ENCODE measurements around the gene IRF9.

Gene IRF9

DNA sequence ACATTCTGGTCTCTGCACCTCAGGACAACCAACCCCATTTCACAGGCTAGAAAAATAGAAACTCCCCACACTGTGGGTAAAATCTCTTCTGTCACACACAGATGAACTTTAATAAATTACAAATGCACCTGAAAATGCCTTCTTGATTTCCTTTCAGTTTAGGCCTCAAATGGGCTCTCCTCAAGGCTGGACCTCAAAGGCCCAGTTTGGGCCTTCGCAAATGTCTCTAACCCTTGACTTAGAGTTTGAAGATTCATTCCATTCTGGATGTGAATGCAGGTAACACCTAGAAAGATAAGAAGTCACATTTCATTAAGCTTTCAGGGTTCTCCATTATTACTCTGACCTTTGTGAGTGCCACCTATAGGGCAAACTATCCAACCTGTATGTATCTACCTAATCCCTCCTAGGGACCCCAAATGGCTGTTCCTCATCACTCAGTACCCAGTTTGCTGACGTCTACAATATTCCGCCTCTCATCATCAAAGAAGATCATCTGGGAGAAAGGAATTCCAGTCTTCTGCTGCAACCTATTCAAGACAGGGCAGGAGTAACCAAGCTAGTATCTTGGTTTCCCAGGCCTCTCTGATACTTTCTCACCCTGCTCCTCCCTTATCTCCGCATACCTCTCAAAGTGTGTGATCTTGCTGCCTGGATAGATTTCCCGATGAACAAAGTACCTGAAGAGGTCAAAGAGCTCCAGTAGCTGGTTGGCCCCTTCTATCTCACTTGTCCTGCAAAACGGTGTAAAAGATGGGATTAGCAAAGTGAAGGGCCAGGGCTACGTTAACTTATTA, 53.0 kb downstream of the IRF9 start:
- H3K36me3 ChIP-seq (ENCODE audit: insufficient read depth, low read length), result peaks cover 37% of the 10 kb centered on the region
- H3K27ac ChIP-seq (ENCODE audit: low read length), result peak overlapping the region; percentile 86
- H3K4me2 ChIP-seq (ENCODE audit: insufficient read depth, low read length), result peak overlapping the region; percentile 92
- H3K4me1 ChIP-seq (ENCODE audit: insufficient read depth, low read length), result peaks cover 47% of the 10 kb centered on the region
- TF ChIP-seq EZH2 (IDR thresholded peaks at IDR 0.05; ENCODE audit: borderline replicate concordance, low read depth, low read length, severe bottlenecking), result no peak
- TF ChIP-seq, protein P1, sequence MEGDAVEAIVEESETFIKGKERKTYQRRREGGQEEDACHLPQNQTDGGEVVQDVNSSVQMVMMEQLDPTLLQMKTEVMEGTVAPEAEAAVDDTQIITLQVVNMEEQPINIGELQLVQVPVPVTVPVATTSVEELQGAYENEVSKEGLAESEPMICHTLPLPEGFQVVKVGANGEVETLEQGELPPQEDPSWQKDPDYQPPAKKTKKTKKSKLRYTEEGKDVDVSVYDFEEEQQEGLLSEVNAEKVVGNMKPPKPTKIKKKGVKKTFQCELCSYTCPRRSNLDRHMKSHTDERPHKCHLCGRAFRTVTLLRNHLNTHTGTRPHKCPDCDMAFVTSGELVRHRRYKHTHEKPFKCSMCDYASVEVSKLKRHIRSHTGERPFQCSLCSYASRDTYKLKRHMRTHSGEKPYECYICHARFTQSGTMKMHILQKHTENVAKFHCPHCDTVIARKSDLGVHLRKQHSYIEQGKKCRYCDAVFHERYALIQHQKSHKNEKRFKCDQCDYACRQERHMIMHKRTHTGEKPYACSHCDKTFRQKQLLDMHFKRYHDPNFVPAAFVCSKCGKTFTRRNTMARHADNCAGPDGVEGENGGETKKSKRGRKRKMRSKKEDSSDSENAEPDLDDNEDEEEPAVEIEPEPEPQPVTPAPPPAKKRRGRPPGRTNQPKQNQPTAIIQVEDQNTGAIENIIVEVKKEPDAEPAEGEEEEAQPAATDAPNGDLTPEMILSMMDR (IDR thresholded peaks at IDR 0.05; ENCODE audit: borderline replicate concordance, extremely low read depth, low read length, poor library complexity, severe bottlenecking), result peak; percentile 9
- no peaks in the 10 kb centered on the region for H3K27me3 ChIP-seq (ENCODE audit: insufficient read depth, low read length, poor library complexity)
- peak overlapping the region; percentile 90 for H2AFZ ChIP-seq (ENCODE audit: low read depth, low read length)
- no peaks in the 10 kb centered on the region for H4K20me1 ChIP-seq (ENCODE audit: insufficient read depth, low read length)
- H3K9me3 ChIP-seq (ENCODE audit: insufficient read depth, low read length, severe bottlenecking), result no peaks in the 10 kb centered on the region
- peaks cover 49% of the 10 kb centered on the region for H3K79me2 ChIP-seq (ENCODE audit: insufficient read depth, low read length)
- peak overlapping the region; percentile 61 to 89; a peak in 3 of 4 replicates for H3K4me3 ChIP-seq (ENCODE audit: low read depth in 1 of 2, low read length in 2 of 2)
- ATAC-seq (ENCODE audit: insufficient read depth, low read depth), result no peak
- DNase-seq, result no peak
- H3K9ac ChIP-seq (ENCODE audit: low read depth, low read length), result peak overlapping the region; percentile 84

DNA sequence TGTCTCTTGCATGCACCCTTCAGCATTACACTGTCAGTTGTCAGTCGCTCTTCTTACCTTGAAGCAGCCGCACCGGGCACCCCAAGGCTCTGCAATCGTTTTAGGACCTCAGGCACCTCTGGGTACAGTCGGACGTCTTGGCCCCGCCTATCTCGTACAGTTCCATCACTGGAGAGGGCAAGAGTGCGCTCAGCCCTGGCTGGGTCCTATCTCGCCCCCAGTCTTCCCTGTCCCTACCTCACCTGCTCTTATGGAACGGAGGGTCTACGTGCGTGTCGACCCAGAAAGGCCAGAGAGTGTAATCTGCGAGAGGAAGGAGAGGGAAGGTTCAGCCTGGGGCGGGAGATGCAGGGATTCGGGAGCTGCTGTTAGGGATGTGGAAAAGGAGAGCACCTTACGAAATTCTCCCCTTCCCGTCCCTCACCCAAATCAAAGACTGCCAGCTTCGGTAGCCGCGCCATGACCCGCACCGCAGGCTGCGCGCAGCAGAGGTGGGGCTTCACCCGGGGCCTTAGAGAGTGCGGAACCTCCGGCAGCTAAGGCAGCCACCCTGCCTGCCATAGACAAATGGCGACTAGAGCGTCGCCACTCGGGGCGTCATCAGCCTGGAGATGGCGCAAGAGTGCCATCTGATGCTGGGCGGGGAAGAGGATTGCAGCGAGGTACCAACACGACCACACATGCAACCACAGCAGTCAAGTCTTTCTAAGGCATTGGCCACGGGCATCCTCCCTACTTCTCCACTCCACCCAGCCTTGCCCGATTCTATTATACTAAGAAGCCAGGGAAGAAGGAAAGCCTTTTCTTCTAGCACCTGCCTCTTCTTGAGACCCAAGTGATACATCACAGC, 54.7 kb downstream of the IRF9 start, which contains the start of gene MDP1:
TSS of gene MDP1 (minus strand) at position 572 of the 850 bp plus-strand sequence. CDS start at position 461, 111 bp downstream.
- H4K20me1 ChIP-seq (ENCODE audit: insufficient read depth, low read length), result no peaks in the 10 kb centered on the region
- H3K9ac ChIP-seq (ENCODE audit: low read depth, low read length), result peak within 1 kb of the TSS; percentile 84
- peak within 1 kb of the TSS; percentile 92 for H2AFZ ChIP-seq (ENCODE audit: low read depth, low read length)
- peak within 1 kb of the TSS; percentile 80 for H3K27ac ChIP-seq (ENCODE audit: low read length)
- peaks cover 47% of the 10 kb centered on the region for H3K4me1 ChIP-seq (ENCODE audit: insufficient read depth, low read length)
- no peak for TF ChIP-seq EZH2 (IDR thresholded peaks at IDR 0.05; ENCODE audit: borderline replicate concordance, low read depth, low read length, severe bottlenecking)
- TF ChIP-seq, protein P1 (IDR thresholded peaks at IDR 0.05; ENCODE audit: borderline replicate concordance, extremely low read depth, low read length, poor library complexity, severe bottlenecking), result peak; percentile 91
- DNase-seq, result peak; percentile 89
- H3K36me3 ChIP-seq (ENCODE audit: insufficient read depth, low read length), result peaks cover 20% of the 10 kb centered on the region
- no peaks in the 10 kb centered on the region for H3K27me3 ChIP-seq (ENCODE audit: insufficient read depth, low read length, poor library complexity)
- H3K4me3 ChIP-seq (ENCODE audit: low read depth in 1 of 2, low read length in 2 of 2), result peak within 1 kb of the TSS; percentile 61 to 89
- peak; percentile 73 for ATAC-seq (ENCODE audit: insufficient read depth, low read depth)
- H3K4me2 ChIP-seq (ENCODE audit: insufficient read depth, low read length), result peak within 1 kb of the TSS; percentile 92
- H3K79me2 ChIP-seq (ENCODE audit: insufficient read depth, low read length), result peaks cover 54% of the 10 kb centered on the region
- no peaks in the 10 kb centered on the region for H3K9me3 ChIP-seq (ENCODE audit: insufficient read depth, low read length, severe bottlenecking)
